Measurements from ENCODE around the gene RSL24D1.

RSL24D1 gene

GRCh38 chr15:55220606-55221005, 23.9 kb upstream of the RSL24D1 start:
- no peak for DNase-seq (ENCODE audit: low spot score)
- in situ Hi-C loops (cut with MboI; ENCODE audit: low sequenced_read_pairs, unreplicated experiment): loop anchor here (5.0 kb wide), 1 partner anchor 52 kb away; no protein-coding TSS in a partner anchor
- TF ChIP-seq CTCF (IDR thresholded peaks at IDR 0.05; ENCODE audit: borderline replicate concordance, control extremely low read depth, extremely low read depth, insufficient read depth, missing control alignments): no peak

GRCh38 chr15:55218056-55218455, 21.3 kb upstream of the RSL24D1 start:
- TF ChIP-seq CTCF (IDR thresholded peaks at IDR 0.05; ENCODE audit: borderline replicate concordance, control extremely low read depth, extremely low read depth, insufficient read depth, missing control alignments): no peak
- in situ Hi-C loops (cut with MboI; ENCODE audit: low sequenced_read_pairs, unreplicated experiment): loop anchor here (10.0 kb wide), 1 partner anchor 217 kb away; no protein-coding TSS in a partner anchor
- DNase-seq (ENCODE audit: low spot score): no peak

- in situ Hi-C loops (cut with MboI; ENCODE audit: low sequenced_read_pairs, unreplicated experiment): no loop called here
- no peak for DNase-seq (ENCODE audit: low spot score)
Observed at GRCh38 chr15:55204464-55204863, 7.7 kb upstream of the RSL24D1 start.

GRCh38 chr15:55202206-55202605, 5.5 kb upstream of the RSL24D1 start:
- in situ Hi-C loops (cut with MboI; ENCODE audit: low sequenced_read_pairs, unreplicated experiment): no loop called here

More at GRCh38 chr15:55204464-55204863, 7.7 kb upstream of the RSL24D1 start:
- no peak for TF ChIP-seq CTCF (IDR thresholded peaks at IDR 0.05; ENCODE audit: borderline replicate concordance, control extremely low read depth, extremely low read depth, insufficient read depth, missing control alignments)

GRCh38 chr15:55198706-55199105, 2.0 kb upstream of the RSL24D1 start:
- no peak for TF ChIP-seq CTCF (IDR thresholded peaks at IDR 0.05; ENCODE audit: borderline replicate concordance, control extremely low read depth, extremely low read depth, insufficient read depth, missing control alignments)
- in situ Hi-C loops (cut with MboI; ENCODE audit: low sequenced_read_pairs, unreplicated experiment): no loop called here
- no peak for DNase-seq (ENCODE audit: low spot score)

More at GRCh38 chr15:55202206-55202605, 5.5 kb upstream of the RSL24D1 start:
- no peak for TF ChIP-seq CTCF (IDR thresholded peaks at IDR 0.05; ENCODE audit: borderline replicate concordance, control extremely low read depth, extremely low read depth, insufficient read depth, missing control alignments)
- DNase-seq (ENCODE audit: low spot score): no peak

- no peak for DNase-seq (ENCODE audit: low spot score)
- no peak for TF ChIP-seq CTCF (IDR thresholded peaks at IDR 0.05; ENCODE audit: borderline replicate concordance, control extremely low read depth, extremely low read depth, insufficient read depth, missing control alignments)
- in situ Hi-C loops (cut with MboI; ENCODE audit: low sequenced_read_pairs, unreplicated experiment): no loop called here
Observed at GRCh38 chr15:55197719-55198118, 978 bp upstream of the RSL24D1 start.

GRCh38 chr15:55197362-55197705, 593 bp upstream of the RSL24D1 start:
- in situ Hi-C loops (cut with MboI; ENCODE audit: low sequenced_read_pairs, unreplicated experiment): no loop called here
- DNase-seq (ENCODE audit: low spot score): no peak
- TF ChIP-seq CTCF (IDR thresholded peaks at IDR 0.05; ENCODE audit: borderline replicate concordance, control extremely low read depth, extremely low read depth, insufficient read depth, missing control alignments): no peak
